Measurements from ENCODE around the gene COA7.
"Not testable (repeated sequence)": the region's sequence is repeated elsewhere in the genome, so short reads cannot be mapped to it uniquely, and the experiment has no call there.

The COA7 gene

DNA sequence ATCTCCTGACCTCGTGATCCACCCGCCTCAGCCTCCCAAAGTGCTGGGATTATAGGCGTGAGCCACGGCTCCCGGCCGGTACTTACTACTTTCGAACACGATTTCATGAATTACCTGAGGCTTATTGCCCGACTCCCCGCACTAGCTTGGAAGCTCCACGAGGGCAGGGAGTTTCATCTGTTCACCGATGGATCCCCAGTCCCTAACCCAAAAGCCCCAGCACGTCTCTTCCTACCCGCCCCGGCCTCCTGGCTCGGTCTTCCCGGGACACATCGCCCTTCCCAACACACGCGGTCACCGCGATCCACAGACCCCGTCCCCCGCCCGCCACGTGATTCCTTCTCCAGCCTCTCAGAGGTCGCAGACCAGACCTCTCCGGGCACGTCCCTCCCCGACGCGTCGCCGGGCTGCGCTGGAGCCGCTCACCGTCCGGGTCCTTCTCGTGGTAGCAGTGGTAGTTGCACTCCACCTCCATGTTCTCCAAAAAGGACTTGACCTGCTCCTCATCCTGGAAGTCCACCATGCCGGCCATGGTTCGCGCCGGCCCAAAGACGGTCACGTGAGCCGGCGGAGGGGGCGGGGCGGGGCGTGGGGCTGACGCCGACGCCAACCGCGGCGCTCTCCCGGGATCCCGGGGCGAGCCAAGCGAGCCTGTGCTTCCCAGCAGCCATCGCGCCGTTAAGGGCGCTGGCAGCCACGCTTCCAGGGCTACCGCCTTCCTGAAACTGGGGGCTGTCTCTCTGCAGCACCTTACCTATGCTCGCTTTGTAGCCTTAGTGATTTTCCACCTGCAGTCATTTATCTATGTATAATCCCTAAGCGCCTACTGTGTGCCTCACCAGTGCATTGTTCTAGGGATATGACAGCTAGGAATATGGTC, at the start of gene COA7:
TSS of gene COA7 (minus strand) at position 553 of the 880 bp plus-strand sequence. CDS start at position 532, 21 bp downstream.
- DNase-seq, result peak; percentile 82

DNA sequence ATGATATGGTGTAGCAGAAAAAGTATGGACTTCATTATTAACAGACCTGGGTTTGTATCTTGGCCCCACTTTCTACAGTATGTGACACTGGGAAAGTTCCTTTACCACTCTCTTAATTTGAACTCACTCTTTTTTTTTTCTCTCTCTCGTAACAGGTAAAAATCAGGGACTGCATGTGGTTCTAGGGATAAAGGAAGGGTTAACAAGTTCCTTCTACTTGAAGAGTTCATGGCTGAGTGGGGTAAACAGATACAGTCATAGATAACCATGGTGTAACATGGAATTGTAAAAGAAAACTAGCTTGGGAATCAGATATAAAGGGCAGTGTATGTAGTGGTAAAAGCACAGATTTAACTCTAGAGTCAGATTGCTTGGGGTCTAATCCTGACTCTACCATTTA, 49.3 kb upstream of the COA7 start:
- DNase-seq, result no peak

DNA sequence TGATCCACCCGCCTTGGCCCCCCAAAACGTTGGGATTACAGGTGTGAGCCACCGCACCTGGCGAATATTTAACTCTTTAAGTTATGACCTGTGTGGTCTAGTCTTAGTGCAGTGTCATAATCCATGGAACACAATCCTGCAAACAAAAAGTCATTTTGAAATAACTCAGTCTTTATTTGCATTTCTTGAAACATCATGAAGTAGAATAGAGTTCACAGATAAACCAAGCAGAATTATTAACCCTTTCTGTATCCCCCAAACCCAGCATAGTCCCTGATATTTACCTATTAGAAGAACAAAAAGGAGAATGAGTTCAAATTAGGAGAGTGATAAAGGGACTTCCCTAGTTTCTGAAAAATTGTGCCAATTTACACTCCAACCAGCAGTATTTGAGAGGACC, 48.0 kb upstream of the COA7 start:
- DNase-seq, result no peak

DNA sequence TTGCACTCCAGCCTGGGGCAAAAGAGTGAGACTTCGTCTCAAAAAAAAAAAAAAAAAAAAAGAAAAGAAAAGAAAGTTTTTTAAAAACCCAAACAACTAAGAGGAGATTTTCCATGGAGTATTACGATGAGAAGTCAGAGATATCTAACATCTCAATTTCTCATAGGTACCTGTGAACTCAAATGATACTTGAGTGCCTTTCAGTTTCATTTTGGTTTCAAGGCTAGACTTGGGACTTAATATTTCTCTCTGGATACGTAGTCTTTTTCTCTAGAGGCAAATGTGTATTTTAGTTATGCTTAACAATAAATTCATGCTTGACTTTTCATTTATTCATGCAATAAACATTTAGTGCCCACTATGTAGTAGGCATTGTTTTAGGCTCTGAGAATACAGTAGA, 43.1 kb upstream of the COA7 start:
- no peak for DNase-seq

- no peak for DNase-seq
These were observed 41.7 kb upstream of the COA7 start for GRCh38 chr1:52739699-52740467.

DNA sequence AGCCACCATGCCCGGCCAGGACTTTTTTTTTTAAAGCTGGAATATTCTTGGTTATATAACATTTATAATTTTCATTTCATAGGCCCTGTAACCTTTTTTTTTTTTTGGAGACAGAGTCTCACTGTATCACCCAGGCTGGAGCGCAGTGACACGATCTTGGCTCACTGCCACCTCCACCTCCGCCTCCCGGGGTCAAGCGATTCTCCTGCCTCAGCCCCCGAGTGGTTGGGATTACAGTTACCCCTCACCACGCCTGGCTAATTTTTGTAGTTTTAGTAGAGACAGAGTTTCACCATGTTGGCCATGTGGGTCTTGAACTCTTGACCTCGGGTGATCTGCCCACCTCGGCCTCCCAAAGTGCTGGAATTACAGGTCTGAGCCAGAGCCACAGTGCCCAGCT, 40.7 kb upstream of the COA7 start:
- DNase-seq, result no peak

GRCh38 chr1:52738148-52738547, 40.0 kb upstream of the COA7 start:
- DNase-seq, result no peak

DNA sequence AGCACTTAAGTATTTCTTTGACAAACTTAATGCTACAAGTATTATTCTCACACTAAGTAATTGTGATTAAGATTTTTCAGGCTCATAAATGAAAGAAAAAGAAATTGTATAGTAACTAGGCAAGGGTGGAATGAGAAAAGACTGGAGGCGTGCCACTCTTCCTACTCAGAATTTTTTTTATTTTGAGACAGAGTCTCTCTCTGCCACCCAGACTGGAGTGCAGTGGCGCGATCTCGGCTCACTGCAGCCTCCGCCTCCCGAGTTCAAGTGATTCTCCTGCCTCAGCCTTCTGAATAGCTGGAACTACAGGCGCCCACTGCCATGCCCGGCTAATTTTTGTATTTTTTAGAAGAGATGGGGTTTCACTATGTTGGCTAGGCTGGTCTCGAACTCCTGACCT, 37.2 kb upstream of the COA7 start:
- DNase-seq, result not testable (repeated sequence)

DNA sequence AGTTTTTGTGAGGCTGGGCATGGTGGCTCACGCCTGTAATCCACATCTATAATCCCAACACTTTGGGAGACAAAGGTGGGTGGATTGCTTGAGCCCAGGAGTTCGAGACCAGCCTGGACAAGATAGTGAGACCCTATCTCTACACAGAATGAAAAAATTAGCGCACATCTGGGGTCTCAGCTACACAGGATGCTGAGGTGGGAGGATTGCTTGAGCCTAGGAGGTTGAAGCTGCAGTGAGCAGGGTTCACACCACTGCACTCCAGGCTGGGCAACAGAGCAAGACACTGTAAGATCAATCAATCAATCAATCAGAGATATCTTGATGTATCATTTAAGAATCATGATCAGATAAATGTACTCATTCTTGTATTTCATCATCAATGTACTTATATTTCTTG, 35.2 kb upstream of the COA7 start:
- no peak for DNase-seq

DNA sequence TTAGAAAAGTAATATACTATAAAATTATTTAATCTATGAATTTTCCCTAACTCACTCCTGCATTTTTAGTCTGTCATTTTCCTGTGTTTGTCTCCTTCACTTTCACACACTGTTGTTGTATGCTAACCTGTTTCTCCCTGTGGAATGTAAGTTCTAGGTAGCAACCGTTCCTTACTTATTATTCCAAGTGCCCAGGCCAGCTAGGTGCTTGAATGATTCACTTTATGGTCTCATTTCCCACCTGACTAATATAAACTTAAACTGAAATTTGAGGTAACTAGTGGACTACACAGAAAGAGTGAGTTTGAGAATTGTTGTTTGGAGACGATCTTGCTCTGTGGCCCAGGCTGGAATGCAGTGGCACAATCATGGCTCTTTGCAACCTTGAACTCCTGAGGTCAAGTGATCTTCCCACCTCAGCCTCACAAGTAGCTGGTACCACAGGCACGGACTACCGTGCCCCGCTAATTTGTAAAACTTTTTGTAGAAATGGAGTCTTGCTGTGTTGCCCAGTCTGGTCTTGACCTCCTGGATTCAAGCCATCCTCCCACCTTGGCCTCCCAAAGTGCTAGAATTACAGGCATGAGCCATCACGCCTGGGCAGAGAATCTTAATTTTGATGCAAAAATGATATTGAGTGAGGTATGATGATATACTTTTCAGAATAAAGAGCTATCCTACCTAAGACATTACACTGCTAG, 30.0 kb upstream of the COA7 start:
- no peak for DNase-seq

GRCh38 chr1:52727114-52727586, 29.0 kb upstream of the COA7 start:
- no peak for DNase-seq

- peak; percentile 92 for DNase-seq
These were observed 28.3 kb upstream of the COA7 start, which contains the start of gene ZYG11B for GRCh38 chr1:52726265-52727113. TSS of gene ZYG11B (plus strand) at chr1:52726453. CDS start at chr1:52726654, 201 bp downstream.

DNA sequence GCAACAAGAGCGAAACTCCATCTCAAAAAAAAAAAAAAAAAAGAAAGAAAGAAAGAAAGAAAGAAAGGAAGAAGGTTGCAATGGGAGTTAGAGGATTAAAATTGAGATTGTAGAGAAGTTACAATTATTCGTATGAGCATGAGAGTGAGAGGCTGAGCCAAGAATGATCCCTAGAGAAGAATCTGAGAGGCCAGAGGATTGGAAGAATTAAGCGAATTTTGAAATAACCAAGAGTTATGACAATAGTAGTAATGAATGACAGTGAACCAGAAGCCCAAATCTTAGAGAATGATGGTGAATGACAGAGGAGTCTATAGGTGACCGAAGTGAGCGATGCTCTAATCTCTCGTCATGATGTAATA, 27.7 kb upstream of the COA7 start:
- DNase-seq, result no peak

GRCh38 chr1:52723260-52723659, 25.1 kb upstream of the COA7 start:
- DNase-seq, result no peak

DNA sequence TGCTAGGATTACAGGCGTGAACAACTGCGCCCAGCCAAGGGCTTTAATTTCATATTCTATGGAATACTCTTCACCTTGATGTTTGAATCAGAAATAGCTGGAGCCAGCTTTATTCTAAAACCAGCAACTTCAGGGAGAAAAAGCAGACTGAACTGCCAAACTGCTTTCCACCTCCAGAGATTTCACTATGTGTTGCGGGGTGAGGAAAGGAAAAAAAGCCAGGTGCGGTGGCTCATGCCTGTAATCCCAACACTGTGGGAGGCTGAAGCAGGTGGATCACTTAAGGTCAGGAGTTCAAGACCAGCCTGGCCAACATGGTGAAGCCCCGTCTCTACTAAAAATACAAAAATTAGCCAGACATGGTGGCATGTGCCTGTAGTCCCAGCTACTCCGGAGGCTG, 17.1 kb upstream of the COA7 start:
- not testable (repeated sequence) for DNase-seq

DNA sequence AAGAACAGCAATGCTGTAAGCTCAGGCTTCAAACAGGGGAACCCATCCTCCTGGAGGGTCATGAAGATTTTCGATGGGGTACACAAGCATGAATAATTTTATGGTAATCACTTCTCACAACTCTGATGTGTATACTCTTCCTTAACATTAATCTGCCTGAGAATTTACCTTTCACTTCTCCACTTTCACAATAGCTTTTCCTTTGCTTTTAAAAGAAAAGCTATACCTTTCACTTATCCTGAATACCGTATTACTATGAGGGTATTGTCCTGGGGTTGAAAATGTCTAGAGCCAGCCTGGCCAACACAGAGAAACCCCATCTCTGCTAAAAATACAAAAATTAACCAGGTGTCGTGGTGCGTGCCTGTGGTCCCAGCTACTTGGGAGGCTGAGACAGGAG, 15.4 kb upstream of the COA7 start:
- no peak for DNase-seq

DNA sequence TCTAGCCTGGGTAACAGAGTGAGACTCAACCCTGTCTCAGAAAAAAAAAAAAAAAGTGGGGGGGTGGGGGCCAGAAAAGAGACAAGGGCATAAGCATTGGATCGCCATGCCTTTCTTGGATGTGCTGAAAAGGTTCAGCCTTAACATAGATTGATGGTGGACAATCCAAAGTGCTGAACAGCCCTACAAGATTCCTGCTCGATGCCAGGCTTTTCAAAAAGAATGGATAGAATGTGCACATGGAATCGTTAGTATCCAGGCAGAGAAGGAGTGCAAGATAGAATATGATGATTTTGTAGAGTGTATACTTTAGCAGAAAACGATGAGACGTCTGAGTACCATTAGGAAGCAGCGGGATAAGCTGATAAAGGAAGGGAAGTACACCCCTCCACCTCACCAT, 10.9 kb upstream of the COA7 start:
- no peak for DNase-seq

- DNase-seq, result no peak
These were observed 9.9 kb upstream of the COA7 start for GRCh38 chr1:52707927-52708655.

DNA sequence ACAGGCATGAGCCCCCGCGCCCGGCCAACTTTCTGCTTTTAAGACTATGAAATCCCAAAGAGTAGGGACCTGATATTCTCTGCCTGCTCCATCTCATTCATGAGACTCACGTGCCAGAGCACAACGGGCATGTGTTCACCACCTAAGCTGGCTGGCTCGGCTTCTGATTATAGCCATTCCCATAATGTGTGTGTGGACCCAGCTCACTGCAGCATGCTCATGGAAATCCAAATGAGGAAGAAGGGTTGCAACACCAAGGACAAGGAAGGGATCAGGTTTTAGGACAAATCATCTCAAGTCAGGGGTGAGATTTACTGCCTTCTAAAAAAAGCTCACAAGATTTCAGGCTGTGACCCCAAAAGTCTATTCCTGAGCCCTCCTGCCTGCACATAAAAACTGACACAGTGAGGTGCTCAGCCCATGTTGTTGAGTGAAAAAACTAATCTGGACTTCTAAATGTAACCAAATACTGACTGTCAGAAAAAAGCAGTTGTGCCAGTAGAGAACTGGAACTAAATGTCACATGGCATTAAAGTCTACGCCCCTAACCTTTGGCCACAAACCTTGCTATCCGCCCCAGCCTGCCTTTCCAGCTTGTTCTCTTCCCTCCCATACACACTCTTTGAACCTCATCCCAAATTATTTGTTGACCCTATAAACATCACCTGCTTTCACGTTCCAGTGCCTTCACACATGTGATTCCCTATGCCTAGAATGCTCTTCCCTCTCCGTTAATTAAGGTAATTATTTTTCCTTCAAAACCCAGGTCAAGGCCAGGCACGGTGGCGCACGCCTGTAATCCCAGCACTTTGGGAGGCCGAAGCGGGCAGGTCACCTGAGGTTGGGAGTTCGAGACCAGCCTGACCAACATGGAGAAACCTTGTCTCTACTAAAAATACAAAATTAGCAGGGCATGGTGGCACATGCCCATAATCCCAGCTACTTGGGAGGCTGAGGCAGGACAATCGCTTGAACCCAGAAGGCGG, 9.1 kb upstream of the COA7 start:
- DNase-seq, result no peak

- no peak for DNase-seq
These were observed 8.1 kb upstream of the COA7 start for GRCh38 chr1:52706136-52706670.

Measured in activated CD4-positive, alpha-beta T cell treated with anti-CD3 and anti-CD28 coated beads, Interleukin-2, amount 50 U/mL, for 16 hours (primary cell).